ENCODE results near the gene CCL20.

DNA sequence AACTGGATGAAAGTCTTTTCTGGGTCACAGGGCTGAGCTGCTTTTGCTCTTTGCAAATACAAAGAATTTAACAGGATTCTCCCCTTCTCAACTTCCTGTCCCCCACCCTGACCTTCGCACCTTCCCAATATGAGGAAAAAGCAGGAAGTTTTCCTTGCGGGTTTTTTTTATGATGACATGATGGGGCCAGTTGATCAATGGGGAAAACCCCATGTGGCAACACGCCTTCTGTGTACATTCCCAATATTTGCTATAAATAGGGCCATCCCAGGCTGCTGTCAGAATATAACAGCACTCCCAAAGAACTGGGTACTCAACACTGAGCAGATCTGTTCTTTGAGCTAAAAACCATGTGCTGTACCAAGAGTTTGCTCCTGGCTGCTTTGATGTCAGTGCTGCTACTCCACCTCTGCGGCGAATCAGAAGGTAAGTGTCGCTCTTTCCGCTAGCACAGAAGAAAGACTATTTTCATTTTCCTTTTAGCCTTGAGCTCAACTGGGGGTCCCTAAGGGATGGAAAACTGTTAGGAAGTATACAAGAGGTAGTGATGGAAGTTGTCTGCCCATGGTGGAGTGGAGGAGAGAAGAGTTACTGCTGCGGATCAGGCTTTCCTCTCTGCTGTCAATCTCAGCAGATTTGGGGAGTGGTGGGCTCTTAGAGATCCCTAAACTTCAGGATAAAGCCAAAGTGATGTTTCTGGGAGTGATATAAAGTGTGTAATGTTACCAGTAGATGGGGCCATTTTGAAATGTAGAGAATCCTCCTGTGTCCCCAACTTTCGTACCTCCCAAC, at the start of gene CCL20:
- TF ChIP-seq, protein P1, sequence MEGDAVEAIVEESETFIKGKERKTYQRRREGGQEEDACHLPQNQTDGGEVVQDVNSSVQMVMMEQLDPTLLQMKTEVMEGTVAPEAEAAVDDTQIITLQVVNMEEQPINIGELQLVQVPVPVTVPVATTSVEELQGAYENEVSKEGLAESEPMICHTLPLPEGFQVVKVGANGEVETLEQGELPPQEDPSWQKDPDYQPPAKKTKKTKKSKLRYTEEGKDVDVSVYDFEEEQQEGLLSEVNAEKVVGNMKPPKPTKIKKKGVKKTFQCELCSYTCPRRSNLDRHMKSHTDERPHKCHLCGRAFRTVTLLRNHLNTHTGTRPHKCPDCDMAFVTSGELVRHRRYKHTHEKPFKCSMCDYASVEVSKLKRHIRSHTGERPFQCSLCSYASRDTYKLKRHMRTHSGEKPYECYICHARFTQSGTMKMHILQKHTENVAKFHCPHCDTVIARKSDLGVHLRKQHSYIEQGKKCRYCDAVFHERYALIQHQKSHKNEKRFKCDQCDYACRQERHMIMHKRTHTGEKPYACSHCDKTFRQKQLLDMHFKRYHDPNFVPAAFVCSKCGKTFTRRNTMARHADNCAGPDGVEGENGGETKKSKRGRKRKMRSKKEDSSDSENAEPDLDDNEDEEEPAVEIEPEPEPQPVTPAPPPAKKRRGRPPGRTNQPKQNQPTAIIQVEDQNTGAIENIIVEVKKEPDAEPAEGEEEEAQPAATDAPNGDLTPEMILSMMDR (conservative IDR thresholded peaks at IDR 0.05): no peak
- TF ChIP-seq ZFX (IDR thresholded peaks at IDR 0.05): no peak

All from C4-2B (cell line).